ENCODE data around the gene TRAPPC2.

Gene TRAPPC2

DNA sequence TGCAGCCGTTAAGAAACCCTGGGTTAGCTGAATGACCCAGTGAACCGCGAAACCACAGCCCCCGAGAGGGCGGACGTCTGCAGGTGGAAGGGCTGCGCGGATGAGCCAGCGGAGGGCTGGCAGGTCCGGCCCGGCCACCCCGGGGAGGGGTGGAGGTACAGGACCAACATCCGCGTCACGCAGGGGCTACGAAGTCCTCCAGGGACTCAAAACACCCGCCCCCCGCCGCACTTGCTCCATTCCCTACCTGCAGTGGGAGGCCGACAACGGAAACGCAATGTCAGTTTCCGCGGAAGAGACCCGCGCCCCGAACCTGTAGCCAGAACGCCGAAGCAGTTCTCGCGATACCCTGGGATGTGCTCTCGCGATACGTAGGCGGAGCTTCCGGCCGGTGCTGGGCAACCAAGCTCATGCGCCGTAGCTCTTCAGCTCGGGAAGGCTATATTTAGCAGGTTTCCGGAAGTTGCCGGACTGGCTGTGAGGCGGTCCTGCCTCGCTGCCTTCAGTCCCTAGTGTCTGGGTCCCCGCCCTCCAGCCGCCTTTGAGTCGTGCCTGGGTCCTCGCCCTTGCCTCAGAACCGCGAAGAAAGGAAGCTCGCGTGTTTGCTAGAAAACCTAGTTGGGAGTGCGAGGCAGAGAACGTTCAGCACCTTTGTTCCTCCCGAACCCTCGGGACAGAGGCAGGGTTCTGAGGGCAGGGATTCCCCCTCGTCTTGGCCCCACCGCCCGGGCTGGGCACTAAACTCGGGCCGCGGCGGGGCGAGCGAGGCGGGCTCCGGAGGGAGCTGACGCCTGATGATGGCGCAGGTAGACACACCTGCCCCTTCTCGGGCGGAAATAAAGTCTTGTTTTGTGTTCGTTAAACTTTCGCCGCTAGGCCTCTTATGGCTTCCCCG is at the start of gene TRAPPC2, which contains the start of gene OFD1:
TRAPPC2 (minus strand) TSS at position 343 of the 895 bp plus-strand sequence. CDS start 14,657 bp downstream, outside the sequence.
OFD1 (plus strand) TSS at position 471 of the 895 bp plus-strand sequence; CDS start at position 795, 324 bp downstream.
- peak; percentile 88 for DNase-seq

DNA sequence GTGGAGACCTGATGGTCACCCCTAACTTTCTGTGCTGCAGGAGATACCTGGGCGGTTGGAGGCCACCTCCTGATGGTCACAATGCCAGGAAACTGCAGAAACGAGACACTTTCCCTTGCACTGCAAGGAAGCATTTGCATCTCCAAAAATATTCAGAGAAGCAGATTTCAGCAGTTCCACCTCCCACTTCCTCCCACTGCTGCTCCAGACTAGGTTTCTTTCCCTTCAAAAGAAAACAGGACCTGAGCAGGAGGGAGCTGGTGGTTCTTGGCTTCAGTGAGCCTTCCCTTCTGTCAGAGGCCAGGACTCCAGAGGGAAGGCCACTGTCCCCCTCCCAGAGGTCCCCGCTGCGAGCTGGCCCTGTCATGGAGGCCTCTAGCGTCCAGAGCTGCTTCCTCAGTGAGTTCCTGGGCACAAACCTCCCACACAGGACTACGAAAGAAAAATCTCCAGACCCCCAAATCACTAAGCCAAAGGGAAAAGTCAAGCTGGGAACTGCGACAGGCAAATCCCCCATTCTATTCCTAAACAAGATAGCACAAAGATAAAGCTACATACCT is 46.5 kb upstream of the TRAPPC2 start:
- DNase-seq, result no peak

DNA sequence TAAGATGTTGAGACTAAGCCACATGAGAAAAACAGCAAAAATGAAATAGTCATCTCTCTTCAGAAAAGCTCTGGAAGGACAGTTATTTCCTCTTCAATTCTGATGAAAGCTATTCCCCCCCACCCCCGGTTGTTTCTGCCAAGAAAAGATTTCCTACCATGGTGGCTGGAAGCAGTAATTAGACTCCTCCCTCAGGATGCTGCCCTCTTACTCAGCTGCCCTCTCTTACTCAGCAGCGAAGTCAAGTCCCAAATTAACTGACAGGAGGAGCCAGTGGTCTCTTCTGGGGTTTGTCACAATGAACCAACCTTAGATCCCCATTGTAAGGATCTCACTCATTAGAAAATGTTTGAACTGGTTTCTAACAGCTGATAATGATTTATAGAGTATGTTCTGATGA is 44.5 kb upstream of the TRAPPC2 start:
- no peak for DNase-seq

GRCh38 chrX:13776387-13776786 is 42.0 kb upstream of the TRAPPC2 start:
- DNase-seq, result no peak

- no peak for DNase-seq
Observed at GRCh38 chrX:13775837-13776236, 41.4 kb upstream of the TRAPPC2 start.

DNA sequence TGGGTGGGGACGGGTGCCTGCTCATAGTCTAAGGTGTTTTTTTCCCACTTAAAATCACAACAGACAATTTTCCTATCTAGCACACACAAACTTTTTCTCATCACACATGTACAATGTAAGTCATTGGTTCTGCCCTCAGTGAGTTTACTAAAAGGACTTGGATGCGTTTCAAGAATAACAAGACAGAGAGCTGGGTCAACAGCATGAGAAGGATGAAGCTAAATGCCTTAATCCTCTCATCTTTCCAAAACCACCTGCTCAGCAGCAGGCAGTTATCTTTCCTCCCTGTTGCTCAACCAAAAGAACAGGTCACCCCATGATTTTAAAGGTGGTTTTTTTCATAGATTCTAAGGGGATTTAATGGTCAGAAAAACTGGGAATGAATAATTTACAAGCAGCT is 40.3 kb upstream of the TRAPPC2 start:
- no peak for DNase-seq

- DNase-seq, result no peak
Observed at GRCh38 chrX:13770013-13770535, 35.7 kb upstream of the TRAPPC2 start.

DNA sequence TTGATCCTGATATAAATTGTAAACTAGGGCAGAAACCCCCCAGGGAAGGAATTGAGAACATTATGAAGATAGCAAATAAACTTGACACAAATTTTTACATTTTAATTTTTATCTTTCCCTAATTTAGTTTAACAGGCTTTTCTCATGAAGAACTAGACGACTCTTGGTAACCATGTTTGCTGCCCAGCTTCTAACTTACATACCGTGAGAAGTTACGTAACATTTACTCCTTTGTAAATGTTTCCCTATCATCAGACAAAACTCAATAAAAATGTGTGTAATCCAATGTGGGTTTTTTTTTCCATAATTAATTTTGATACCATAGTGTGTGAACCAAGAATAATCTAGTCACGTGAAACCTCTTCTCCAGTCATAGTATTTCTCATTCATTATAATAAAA is 34.5 kb upstream of the TRAPPC2 start:
- DNase-seq, result no peak

- no peak for DNase-seq
Observed at GRCh38 chrX:13764765-13765164, 30.3 kb upstream of the TRAPPC2 start.

GRCh38 chrX:13764281-13764680 is 29.9 kb upstream of the TRAPPC2 start:
- DNase-seq, result no peak

DNA sequence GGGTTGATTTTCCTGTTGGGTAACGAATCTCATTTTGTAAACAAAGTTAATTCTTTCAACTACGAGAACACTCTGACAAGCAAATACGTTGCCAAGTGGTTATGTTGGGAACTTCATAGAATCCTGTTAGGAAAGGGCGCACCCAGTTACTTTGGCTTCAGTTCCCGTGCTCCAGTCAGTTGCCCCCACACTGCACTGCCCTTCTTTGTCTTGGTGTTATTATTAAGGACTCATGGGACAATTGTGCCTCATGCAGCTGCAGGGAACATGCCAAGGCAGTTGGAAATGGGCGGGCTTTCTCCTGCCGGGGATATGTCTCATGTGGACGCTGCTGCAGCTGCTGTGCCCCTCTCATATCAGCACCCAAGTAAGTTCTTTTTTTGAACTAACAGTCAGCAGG is 29.1 kb upstream of the TRAPPC2 start:
- peak; percentile 37 for DNase-seq

- DNase-seq, result no peak
Observed at GRCh38 chrX:13761606-13762414, 27.4 kb upstream of the TRAPPC2 start.

GRCh38 chrX:13760426-13760825 is 26.0 kb upstream of the TRAPPC2 start:
- DNase-seq, result no peak

- no peak for DNase-seq
Observed at GRCh38 chrX:13759152-13759718, 24.8 kb upstream of the TRAPPC2 start.

GRCh38 chrX:13756381-13756780 is 22.0 kb upstream of the TRAPPC2 start:
- no peak for DNase-seq

GRCh38 chrX:13755254-13755653 is 20.8 kb upstream of the TRAPPC2 start:
- DNase-seq, result no peak

- no peak for DNase-seq
Observed at GRCh38 chrX:13754765-13755164, 20.3 kb upstream of the TRAPPC2 start.

DNA sequence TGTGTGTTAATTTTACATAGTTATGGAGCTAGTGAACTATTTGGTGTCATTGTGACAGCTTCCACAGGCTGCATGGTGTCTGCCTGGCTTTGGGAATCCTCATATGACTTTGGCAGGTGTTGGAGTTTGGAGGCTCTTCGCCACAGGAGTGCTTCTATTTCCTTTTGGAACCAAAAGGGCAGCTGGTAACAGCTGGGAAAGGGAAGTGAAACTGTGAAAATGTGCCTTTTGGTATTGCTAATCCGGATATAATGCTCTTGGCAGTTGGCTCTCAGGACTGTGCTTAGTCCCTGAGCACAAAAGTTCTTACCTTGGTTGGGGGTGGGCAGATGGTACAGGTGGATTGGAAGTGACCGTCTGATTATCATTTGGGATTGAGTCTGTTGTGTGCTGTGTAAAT is 18.2 kb upstream of the TRAPPC2 start:
- no peak for DNase-seq

GRCh38 chrX:13752141-13752540 is 17.7 kb upstream of the TRAPPC2 start:
- DNase-seq, result no peak

DNA sequence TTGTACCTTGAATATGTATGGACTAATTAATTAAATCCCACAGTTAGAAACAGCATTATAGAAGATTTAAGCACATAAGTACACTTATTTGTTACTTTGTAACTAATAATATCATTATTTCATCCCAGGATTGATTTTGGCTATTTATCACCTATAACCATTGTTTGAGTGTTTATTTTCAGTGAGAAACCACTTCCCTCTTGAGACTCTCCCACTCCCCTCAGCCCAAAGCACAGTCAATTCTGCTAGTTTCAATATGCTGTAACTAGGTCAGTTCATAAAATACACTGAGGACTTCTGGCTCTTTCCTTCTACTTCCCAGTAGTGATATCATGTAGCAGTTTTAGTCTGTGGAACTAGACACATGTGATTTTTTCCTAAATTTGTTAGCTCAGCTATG is 16.4 kb upstream of the TRAPPC2 start:
- DNase-seq, result no peak

DNA sequence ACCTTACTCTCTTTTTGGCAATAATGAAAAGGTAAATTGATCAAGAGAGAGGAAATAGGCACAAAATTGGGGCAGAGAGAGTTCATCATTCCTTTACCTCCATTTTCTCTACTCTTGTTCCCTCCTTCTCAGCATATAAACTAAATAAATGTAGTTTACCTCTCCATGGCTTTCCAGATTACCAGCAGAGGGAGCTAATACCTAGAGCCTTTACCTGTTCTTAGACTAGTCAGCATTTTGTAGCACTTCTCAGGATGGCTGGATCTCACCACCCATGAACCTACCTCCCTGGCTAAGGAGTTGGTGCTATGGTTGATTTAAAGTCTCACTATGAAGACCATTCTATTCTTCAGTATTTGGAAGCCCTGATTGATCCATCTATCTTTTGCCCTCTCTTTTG is 15.8 kb upstream of the TRAPPC2 start:
- DNase-seq, result peak; percentile 22

- no peak for DNase-seq
Observed at GRCh38 chrX:13748486-13748885, 14.1 kb upstream of the TRAPPC2 start.

DNA sequence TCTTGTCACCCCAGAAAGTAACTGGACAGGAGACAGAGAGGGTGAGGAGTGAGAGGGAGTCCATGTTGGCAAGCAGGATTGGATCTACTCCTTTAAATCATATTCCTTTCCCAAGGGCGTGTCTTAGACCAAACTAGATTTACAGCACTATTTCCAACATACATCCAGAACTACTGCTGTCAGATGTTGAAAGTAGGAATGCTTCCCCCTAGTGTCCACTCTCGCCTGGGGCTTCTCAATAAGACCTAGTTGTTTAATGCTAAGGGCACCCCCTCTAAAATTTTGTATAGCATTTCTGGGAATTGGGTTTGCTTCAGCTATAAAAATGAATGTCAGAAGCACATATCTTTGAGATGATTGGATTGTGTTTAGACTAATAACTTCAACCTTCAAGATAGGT is 13.4 kb upstream of the TRAPPC2 start:
- no peak for DNase-seq

Measured in NCI-H1436 (cell line).